ENCODE data around the gene DNAJB12.

DNAJB12 gene

DNA sequence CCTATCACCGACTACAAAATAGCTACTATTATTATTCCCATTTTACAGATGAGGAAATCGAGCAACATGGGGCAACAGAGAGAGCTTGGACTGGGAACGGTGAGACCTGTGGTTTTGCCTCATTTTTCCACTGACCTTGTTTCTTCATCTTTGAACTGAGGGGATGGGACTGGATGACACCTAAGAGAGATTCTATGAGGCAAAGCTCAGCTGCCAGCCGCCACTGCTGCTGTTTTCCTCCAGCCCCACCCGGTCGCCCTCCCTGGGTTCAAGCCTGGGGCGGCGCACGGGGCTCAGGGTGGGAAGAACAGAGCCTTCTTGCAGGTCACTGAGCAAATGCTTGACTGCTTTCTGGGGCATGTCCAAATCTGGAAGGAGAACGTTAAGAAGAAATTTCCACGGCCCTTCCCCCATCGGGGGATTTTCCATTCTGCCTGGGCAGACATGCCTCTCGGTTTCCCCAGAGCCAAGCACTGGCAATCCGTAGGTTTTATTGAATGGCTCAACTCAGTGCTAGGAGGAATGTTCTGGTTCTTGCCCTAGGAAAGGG, 68.7 kb downstream of the DNAJB12 start:
- no peak for DNase-seq

DNA sequence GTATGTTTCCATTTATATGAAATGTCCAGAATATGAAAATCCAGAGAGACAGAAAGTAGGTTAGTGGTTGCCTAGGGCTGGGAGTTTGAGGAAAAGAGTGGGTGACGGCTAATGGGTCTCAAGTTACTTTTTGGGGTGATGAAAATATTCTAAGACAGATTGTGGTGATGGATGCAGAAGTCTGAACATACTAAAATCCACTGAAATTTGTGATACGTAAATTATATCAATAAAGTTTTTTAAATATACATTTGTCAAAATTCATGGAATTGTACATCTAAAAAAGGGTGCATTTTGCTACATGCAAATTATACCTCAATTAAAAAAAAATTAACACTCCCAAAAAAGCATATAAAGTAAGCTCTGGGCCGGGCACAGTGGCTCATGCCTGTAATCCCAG, 71.6 kb downstream of the DNAJB12 start:
- no peak for DNase-seq

Data from activated T-cell treated with anti-CD3 and anti-CD28 coated beads, Interleukin-2, amount 50 U/mL, for 48 hours (primary cell).